Lung (tissue), 12 donors: Measurements from ENCODE around the gene PKLR. TPM values are rescaled to one million over a fixed set of nuclear protein-coding genes. Genes with fewer than 3 reads are reported as not detected.

Source experiments
- ATAC-seq: fragments of 200-7000 bp; cut with Tn5 transposase; one replicate; pipeline ENCODE4 v1.9.1; 2020; ENCODE audit warnings: moderate number of reproducible peaks; ENCODE audit not compliant: insufficient read depth, low FRiP score
- DNase-seq, 3 donors: peaks; one replicate each; pipeline ENCODE4 v3.0.0-alpha.2; 2013 to 2017
- H3K27ac ChIP-seq, 2 donors: one replicate each; pipeline ENCODE4 v1.5.1; 2013; ENCODE audit warnings: mild to moderate bottlenecking in 2 of 2, moderate library complexity in 2 of 2, control low read depth in 1 of 2, inconsistent platforms in 1 of 2, low read depth in 1 of 2, low read length in 1 of 2
- H3K27me3 ChIP-seq, 3 donors: one replicate each; pipeline ENCODE4 v1.5.1; 2013; ENCODE audit warnings: low read length in 2 of 3; ENCODE audit not compliant: control insufficient read depth in 3 of 3, insufficient read depth in 3 of 3
- H3K36me3 ChIP-seq, 4 donors: one replicate each; pipeline ENCODE4 v1.5.1; 2013; ENCODE audit warnings: low read length in 4 of 4, mild to moderate bottlenecking in 1 of 4, moderate library complexity in 1 of 4; ENCODE audit not compliant: control insufficient read depth in 4 of 4, insufficient read depth in 4 of 4
- H3K4me1 ChIP-seq, 5 donors: one replicate each; pipeline ENCODE4 v1.5.1; 2013; ENCODE audit warnings: low read length in 5 of 5, mild to moderate bottlenecking in 2 of 5, moderate library complexity in 1 of 5; ENCODE audit not compliant: control insufficient read depth in 5 of 5, insufficient read depth in 5 of 5
- H3K4me3 ChIP-seq: one replicate; pipeline ENCODE4 v1.5.1; 2013; ENCODE audit warnings: mild to moderate bottlenecking, control low read depth, moderate library complexity
- H3K9ac ChIP-seq, 2 donors: one replicate each; pipeline ENCODE4 v1.5.1; 2013; ENCODE audit warnings: low read length in 2 of 2, control low read depth in 1 of 2; ENCODE audit not compliant: insufficient read depth in 1 of 2
- H3K9me3 ChIP-seq, 4 donors: one replicate each; pipeline ENCODE4 v1.5.1; 2013; ENCODE audit warnings: low read length in 3 of 4, mild to moderate bottlenecking in 1 of 4, moderate library complexity in 1 of 4; ENCODE audit not compliant: control insufficient read depth in 4 of 4, insufficient read depth in 3 of 4
- WGBS, 2 donors: extraction: QIAGEN DNeasy Blood & Tissue Kit; methylation state at CpG; one replicate each; pipeline ENCODE4 v1.1.7; 2013; 5-methylcytosine and 5-hydroxymethylcytosine counted together
- polyA plus RNA-seq, 2 donors: library from polyadenylated mRNA; stranded (reverse); fragments of 200-250 nt; gene quantifications; one replicate each; pipeline ENCODE4 v1.2.1, GENCODE V29; 2013
- total RNA-seq, 2 donors: library from RNA; depleted of rRNA in 1 of 2; stranded (reverse); fragments of >200 nt in 1 of 2; gene quantifications; one replicate each; pipeline ENCODE4 v1.2.1, GENCODE V29; 2014 to 2021
- TF ChIP-seq, protein P1 (sequence below): IDR thresholded peaks from 2 replicates; pipeline ENCODE4 v1.5.1; 2012; ENCODE audit warnings: mild to moderate bottlenecking; ENCODE audit errors: control extremely low read depth, extremely low read depth
- donor health status: control.
- donor health status: control.
- donor health status: Bipolar disorder and iron deficiency.
- donor health status: healthy.
- donor health status: DM: yes; HTN: yes; CAD: no.

The PKLR gene
- total and polyA plus RNA-seq, 4 donors = 0.02 to 0.09 TPM; not detected in 2

DNA sequence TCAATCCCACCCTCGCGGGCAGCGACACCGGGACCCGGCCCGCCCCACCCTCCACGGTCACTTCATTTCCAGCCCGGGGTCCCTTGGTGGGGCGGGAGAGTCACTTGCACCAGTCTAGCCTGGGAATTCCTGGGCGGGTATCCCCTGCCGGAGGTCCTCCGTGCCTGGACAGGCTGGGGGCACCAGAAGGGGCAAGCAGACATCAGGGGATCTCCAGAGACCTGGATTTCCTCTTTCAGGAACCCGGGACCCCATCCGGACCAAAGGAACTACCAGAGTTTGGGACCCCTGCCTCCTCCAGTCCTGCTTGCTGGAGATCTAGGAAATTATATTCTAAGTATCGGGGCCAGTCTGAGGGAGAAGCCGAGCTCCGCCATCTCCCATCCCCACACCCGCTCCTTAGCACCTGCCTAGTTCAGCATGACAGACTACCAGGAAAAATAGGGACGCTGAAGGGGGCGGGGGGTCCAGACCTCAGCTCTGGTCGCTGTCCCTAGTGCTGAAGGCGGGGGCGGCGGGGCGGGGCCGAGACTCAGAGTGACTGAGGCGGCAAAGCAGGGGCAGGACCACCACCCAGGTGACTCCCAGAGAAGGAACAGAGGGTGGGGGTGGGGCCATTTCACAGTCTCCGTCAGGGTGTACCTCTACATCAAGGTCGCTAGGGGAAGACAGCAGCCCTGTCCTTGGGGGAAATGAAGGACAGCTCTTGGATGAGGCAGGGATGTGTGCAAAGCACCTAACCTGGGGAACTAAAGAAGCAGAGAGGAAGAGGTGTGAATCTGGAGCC is 23.1 kb downstream of the PKLR start:
- Histone ChIP-seq H3K27me3 (no peaks in the 10 kb centered on the region), H3K36me3 (peaks cover 0 to 4% (median 0%) of the 10 kb centered on the region in 4 donors), H3K9me3 (no peaks in the 10 kb centered on the region), H3K4me3 (peak overlapping the region; percentile 47), H3K27ac (peak overlapping the region in 1 of 2 donors; percentile 43), H3K9ac (no peak overlapping the region), H3K4me1 (peaks cover 0 to 24% (median 8%) of the 10 kb centered on the region in 5 donors)
- ATAC-seq (no peak), DNase-seq (peak; percentile 53 to 67 (median 54))
- TF ChIP-seq, protein P1, sequence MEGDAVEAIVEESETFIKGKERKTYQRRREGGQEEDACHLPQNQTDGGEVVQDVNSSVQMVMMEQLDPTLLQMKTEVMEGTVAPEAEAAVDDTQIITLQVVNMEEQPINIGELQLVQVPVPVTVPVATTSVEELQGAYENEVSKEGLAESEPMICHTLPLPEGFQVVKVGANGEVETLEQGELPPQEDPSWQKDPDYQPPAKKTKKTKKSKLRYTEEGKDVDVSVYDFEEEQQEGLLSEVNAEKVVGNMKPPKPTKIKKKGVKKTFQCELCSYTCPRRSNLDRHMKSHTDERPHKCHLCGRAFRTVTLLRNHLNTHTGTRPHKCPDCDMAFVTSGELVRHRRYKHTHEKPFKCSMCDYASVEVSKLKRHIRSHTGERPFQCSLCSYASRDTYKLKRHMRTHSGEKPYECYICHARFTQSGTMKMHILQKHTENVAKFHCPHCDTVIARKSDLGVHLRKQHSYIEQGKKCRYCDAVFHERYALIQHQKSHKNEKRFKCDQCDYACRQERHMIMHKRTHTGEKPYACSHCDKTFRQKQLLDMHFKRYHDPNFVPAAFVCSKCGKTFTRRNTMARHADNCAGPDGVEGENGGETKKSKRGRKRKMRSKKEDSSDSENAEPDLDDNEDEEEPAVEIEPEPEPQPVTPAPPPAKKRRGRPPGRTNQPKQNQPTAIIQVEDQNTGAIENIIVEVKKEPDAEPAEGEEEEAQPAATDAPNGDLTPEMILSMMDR = no peak
- 0 to 1% methylated on average over 25 to 29 of the region's 29 CpGs for WGBS, 2 donors

GRCh38 chr1:155277070-155277901 is 24.0 kb downstream of the PKLR start, which contains the start of gene HCN3:
Gene HCN3 (plus strand): TSS chr1:155277463. CDS start chr1:155277591, 128 bp downstream.
- TF ChIP-seq, protein P1 = peak; percentile 69
- no peaks in the 10 kb centered on the region for H3K9me3 ChIP-seq
- H3K27me3 ChIP-seq = no peaks in the 10 kb centered on the region
- H3K4me3 ChIP-seq = peak within 1 kb of the TSS; percentile 47
- WGBS, 2 donors = 0 to 1% methylated on average over 61 to 68 of the region's 68 CpGs
- peaks cover 0 to under 1% (median 0%) of the 10 kb centered on the region in 4 donors for H3K36me3 ChIP-seq
- peak within 1 kb of the TSS in 1 of 2 donors; percentile 43 for H3K27ac ChIP-seq
- DNase-seq (peak; percentile 98 to 99 (median 98)), ATAC-seq (peak; percentile 88)
- H3K4me1 ChIP-seq = peaks cover 3 to 27% (median 10%) of the 10 kb centered on the region in 5 donors
- no peak within 1 kb of the TSS for H3K9ac ChIP-seq

- Histone ChIP-seq H3K27me3 (no peaks in the 10 kb centered on the region), H3K27ac (peak within 1 kb of the TSS; percentile 78 to 85), H3K4me1 (peaks cover 3 to 29% (median 10%) of the 10 kb centered on the region in 5 donors), H3K36me3 (peaks cover 18 to 23% (median 20%) of the 10 kb centered on the region in 4 donors), H3K9ac (peak within 1 kb of the TSS; percentile 58 to 92), H3K9me3 (no peaks in the 10 kb centered on the region), H3K4me3 (peak within 1 kb of the TSS; percentile 66)
- ATAC-seq = peak; percentile 93
- TF ChIP-seq, protein P1 = no peak
- WGBS, 2 donors = 12 to 17% methylated on average over 45 to 61 of the region's 61 CpGs
- peak; percentile 97 to 99 (median 97) for DNase-seq
These were observed 27.6 kb downstream of the PKLR start, which contains the start of gene CLK2 for GRCh38 chr1:155273343-155274245. Gene CLK2 (minus strand): TSS chr1:155273504. CDS start chr1:155270977, 2,527 bp downstream.
